Measurements from ENCODE around the gene URI1.
"Not testable (repeated sequence)": the region's sequence is repeated elsewhere in the genome, so short reads cannot be mapped to it uniquely, and the experiment has no call there.

URI1 gene

GRCh38 chr19:30023330-30023729 is 81.3 kb downstream of the URI1 start:
- no peak for DNase-seq (ENCODE audit: low read depth, low spot score)

GRCh38 chr19:30024091-30024490 is 82.1 kb downstream of the URI1 start:
- no peak for DNase-seq (ENCODE audit: low read depth, low spot score)

- DNase-seq (ENCODE audit: low read depth, low spot score) = no peak
Observed at GRCh38 chr19:30026933-30027332, 84.9 kb downstream of the URI1 start.

- no peak for DNase-seq (ENCODE audit: low read depth, low spot score)
Observed at GRCh38 chr19:30028118-30028991, 86.3 kb downstream of the URI1 start.

GRCh38 chr19:30028992-30029343 is 86.9 kb downstream of the URI1 start:
- no peak for DNase-seq (ENCODE audit: low read depth, low spot score)

GRCh38 chr19:30029721-30030510 is 87.9 kb downstream of the URI1 start:
- DNase-seq (ENCODE audit: low read depth, low spot score) = no peak

GRCh38 chr19:30034321-30034720 is 92.3 kb downstream of the URI1 start:
- no peak for DNase-seq (ENCODE audit: low read depth, low spot score)

GRCh38 chr19:30036154-30037129 is 94.4 kb downstream of the URI1 start:
- no peak for DNase-seq (ENCODE audit: low read depth, low spot score)

- DNase-seq (ENCODE audit: low read depth, low spot score) = no peak
Observed at GRCh38 chr19:30037835-30038234, 95.8 kb downstream of the URI1 start.

GRCh38 chr19:30041931-30042330 is 99.9 kb downstream of the URI1 start:
- not testable (repeated sequence) for DNase-seq (ENCODE audit: low read depth, low spot score)

GRCh38 chr19:30043008-30043407 is 101.0 kb downstream of the URI1 start:
- DNase-seq (ENCODE audit: low read depth, low spot score) = not testable (repeated sequence)

- DNase-seq (ENCODE audit: low read depth, low spot score) = no peak
Observed at GRCh38 chr19:30044273-30045248, 102.5 kb downstream of the URI1 start.

- DNase-seq (ENCODE audit: low read depth, low spot score) = no peak
Observed at GRCh38 chr19:30046522-30046921, 104.5 kb downstream of the URI1 start.

GRCh38 chr19:30047432-30047831 is 105.4 kb downstream of the URI1 start:
- DNase-seq (ENCODE audit: low read depth, low spot score) = no peak

- no peak for DNase-seq (ENCODE audit: low read depth, low spot score)
Observed at GRCh38 chr19:30049226-30049625, 107.2 kb downstream of the URI1 start.

- DNase-seq (ENCODE audit: low read depth, low spot score) = no peak
Observed at GRCh38 chr19:30049846-30050667, 108.0 kb downstream of the URI1 start.

GRCh38 chr19:30052122-30053075 is 110.4 kb downstream of the URI1 start:
- no peak for DNase-seq (ENCODE audit: low read depth, low spot score)

- no peak for DNase-seq (ENCODE audit: low read depth, low spot score)
Observed at GRCh38 chr19:30053558-30053957, 111.5 kb downstream of the URI1 start.
